Activated T-cell treated with anti-CD3 and anti-CD28 coated beads for 24 hours (primary cell): ENCODE measurements around the gene RPL22L1.
"Not testable (repeated sequence)": the region's sequence is repeated elsewhere in the genome, so short reads cannot be mapped to it uniquely, and the experiment has no call there.

Experiments
- DNase-seq: peaks from one replicate; pipeline ENCODE4 v3.0.0-alpha.2; 2020; ENCODE audit warnings: low read depth

The RPL22L1 gene

DNA sequence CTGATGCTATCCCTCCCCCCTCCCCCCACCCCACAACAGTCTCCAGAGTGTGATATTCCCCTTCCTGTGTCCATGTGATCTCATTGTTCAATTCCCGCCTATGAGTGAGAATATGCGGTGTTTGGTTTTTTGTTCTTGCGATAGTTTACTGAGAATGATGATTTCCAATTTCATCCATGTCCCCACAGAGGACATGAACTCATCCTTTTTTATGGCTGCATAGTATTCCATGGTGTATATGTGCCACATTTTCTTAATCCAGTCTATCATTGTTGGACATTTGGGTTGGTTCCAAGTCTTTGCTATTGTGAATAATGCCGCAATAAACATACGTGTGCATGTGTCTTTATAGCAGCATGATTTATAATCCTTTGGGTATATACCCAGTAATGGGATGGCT lies 8.7 kb upstream of the RPL22L1 start:
- DNase-seq, result not testable (repeated sequence)

DNA sequence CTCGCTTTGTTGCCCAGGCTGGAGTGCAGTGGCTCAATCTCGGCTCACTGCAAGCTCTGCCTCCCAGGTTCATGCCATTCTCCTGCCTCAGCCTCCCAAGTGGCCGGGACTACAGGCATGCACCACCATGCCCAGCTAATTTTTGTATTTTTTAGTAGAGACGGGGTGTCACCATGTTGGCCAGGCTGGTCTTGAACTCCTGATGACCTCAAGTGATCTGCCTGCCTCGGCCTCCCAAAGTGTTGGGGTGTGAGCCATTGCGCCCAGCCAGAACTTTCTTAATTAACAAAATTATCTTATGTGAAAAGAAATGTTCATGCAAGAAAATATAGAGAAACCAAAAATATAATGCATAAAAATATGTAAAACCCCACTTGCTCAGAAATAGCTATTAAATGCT lies 7.3 kb upstream of the RPL22L1 start:
- DNase-seq, result not testable (repeated sequence)

DNA sequence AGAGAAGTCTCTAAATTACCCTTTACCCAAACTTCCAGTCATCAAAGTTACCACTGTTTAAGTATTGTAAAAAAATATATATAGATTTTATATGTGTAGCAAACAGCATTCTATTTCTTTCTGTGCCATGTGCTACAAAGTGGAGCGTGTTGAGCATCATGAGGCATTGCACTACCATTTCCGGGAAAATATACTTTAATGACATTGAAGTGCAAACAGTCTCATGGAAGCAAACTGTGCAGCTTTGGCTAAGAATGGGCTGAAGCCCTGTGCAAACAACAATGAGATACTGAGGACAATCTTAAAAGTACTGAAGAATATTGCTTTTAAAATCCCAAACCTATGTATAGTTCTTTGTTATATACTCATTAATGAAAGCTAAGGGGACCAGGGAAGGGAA lies 6.5 kb upstream of the RPL22L1 start:
- DNase-seq, result no peak

DNA sequence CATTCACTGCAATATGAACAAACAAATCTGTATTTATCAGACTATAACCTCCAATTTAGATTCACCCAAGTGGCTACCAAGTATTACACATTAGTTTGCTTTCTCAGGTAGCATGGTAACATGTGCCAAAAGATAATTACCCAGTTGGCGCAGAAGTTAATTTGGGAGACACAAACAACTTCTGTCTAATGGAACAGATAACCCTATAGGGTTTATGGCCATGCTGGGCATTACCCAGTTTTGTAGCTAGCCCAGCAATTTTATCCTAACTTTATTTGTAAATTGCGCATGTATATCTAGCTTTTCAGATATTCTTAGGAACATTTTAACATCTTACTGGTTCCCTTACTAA lies 780 bp downstream of the RPL22L1 start:
- no peak for DNase-seq

DNA sequence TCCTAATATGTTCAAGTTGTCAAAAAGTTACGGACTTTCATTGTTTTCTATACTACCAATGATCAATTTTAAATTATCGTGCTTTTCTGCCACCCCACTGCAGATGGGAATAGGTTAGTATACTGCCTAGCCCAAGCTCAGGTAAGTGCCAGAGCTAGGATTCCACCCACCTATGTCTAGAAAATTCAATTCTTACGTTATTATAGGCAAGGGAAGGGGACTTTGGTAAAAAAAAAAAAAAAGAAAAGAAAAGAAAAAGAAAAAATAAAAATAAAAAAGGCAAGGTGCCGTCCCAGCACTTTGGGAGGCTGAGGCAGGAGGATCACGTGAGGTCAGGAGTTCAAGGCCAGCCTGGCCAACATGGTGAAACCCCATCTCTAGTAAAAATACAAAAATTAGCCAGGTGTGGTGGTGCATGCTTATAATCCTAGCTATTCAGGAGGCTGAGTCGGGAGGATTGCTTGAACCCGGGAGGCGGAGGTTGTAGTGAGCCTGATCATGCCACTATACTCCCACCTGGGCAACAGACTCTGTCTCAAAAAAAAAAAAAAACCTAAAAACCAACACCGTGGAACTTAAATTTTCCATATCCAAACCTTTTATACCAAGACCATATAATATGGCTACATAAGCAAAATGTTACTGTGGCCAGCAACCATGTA lies 1.3 kb downstream of the RPL22L1 start:
- DNase-seq, result no peak

DNA sequence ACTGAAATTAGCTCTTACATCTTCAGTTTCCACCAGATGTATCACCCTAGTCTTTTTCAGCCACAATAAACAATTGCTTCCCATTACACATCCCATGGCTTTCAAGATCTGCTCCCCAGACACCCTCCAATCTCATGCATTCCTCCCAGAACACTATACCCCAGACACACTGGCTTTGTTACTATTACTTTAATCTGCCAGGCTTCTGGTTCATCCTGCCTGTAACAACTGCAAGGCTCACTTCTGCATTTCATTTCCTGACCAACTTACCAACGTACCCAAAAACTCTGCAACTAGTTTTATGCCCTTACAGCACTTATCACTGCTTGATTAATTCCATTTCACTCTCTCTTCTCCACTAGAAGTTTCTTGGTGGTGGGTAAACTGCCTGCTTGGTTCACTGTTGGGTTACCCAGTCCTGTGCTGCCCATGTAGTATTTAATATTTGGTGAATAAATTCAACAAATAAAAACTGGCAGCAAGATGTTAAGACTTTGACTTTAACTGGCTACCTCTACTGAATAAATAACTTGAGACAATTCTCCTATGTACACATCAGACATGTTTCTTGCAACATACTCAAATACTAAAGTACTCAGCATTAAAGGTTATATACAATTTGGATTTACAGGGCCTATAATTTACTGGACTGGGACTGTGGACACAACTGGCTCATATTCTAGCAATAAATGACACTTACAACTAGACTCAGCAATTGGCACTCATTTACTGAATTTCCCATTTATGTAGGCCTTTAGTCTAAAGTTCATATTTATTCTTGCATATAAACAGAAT lies 2.7 kb downstream of the RPL22L1 start:
- DNase-seq, result no peak

DNA sequence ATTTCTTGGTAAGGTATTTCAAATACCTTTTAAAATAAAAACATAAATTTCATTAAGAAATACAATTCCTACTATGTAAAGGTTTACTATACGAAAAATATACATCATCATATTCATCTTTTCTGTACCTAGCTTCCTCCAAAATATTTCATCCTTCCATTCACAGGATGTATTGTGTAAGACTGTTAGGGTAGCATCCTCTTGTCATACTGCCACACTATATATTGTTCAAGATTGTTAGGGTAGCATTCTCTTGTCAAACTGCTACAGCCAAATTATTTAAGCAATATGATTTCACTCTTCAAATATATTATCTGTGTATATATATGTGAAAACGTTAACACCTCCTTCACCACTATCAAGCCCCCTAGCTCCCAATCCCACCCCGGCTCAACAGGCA lies 3.5 kb downstream of the RPL22L1 start:
- DNase-seq, result no peak

DNA sequence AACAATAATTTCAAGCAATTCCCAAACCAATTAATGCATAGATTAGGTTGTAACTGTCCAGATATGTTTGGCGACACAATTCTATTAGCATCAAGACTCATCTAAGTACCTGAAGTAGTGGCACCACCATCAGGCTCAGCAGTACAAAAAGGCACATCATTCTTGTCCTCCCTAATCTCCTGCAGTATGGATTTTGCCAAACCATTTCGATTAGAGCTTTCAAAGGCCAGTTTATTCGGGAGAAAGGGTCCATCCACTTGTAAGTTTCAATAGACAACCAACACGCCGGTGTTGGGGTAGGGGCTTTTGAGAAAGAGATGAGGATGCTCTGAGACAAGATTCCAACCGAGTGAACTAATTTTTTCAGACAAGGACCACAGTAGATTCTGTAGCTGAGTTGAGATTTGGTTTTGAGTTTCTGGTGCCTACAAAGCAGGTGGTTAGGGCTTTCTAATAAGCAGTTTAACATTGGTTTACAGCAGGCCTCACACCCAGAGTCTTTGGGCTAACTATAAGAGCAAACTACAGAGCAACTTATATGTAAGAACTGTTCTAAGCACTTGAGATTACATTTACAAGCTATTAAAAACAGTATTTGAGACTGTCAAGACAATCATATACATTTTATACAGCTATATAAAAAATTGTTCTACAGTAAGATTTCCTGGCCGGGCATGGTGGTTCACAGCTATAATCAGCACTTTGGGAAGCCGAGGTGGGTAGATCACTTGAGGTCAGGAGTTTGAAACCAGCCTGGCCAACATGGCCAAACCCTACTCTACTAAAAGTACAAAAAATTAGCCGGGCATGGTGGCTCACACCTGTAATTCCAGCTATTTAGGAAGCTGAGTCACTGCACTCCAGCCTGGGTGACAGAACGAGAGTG lies 4.5 kb downstream of the RPL22L1 start:
- no peak for DNase-seq

DNA sequence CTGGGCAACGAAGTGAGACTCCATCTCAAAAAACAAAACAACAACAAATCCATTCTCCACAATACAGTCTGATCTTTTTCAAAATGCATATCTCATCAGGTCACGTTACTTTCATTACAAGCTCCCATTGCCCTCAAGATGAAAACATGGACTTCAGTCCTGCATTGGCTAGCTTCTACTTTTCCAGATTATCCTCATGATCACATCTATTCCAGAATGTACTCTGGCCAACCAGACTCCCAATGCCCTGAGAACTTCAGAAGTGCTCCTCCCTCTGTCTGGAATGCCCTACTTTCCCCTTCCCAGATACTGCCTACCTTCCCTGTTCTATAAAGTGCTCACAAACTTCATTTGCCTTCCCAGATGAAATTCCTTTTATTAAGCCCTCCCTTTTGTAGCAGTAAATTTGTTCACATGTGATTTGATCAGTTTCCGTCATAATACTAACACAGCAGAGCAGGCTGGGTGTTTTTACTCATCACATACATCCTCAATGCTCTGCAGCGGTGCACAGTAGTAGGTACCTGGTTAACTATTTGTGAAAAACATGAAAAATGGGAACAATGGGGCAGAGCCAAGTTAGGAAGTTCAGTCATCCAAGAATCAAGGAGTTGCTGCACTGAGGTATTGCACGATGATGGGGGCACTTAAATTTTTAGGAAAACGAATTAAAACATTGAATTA lies 5.3 kb downstream of the RPL22L1 start:
- no peak for DNase-seq

DNA sequence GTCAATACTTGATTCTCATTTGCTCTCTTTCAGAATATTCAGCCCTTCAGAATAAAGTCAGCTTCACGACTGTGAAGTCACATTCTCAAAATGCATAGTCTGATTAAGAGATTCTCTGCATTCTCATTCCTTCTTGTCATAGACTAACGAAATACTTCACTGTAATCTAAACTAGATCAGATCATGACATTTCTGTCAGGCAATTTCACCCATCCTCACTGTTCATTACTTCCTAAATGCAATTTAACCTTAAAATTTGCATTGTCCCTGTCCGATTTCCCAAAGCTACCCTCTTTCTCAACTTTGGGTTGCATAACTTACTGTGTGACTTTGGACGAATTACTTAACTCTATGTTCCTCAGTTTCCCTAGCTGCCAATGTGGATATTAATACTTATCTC lies 6.2 kb downstream of the RPL22L1 start:
- no peak for DNase-seq

DNA sequence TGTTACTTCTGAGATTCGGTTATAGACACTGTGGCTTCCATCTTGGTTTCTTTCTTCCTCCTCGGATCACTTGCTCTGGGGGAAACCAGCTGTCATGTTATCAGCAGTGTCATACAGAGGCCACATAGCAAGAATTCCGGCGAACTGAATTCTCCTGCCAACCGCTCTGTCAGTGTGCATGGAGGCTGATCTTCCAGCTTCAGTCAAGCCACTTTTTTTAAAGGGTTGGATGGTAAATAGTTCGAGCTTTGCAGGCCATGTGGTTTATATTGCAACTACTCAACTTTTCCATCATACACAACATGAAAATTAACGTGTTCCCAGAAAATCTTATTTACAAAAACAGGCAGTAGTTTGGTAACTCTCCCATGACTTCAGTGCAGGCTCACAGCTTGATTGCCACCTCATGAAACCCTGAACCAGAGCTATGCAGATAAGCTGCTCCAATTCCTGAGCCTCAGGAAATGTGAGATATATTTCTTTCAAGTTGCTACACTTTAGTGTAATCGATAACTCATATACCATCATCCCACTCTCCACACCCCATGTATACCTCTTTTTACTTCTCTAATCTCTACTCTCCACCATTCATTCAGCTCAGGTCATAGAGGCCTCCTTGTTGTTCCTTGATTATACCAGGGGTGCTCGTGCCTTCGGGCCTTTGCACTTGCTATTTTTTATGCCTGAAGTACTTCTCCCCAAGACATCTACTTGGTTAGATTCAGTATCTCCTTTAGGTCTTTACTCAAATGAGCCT lies 7.2 kb downstream of the RPL22L1 start:
- no peak for DNase-seq

DNA sequence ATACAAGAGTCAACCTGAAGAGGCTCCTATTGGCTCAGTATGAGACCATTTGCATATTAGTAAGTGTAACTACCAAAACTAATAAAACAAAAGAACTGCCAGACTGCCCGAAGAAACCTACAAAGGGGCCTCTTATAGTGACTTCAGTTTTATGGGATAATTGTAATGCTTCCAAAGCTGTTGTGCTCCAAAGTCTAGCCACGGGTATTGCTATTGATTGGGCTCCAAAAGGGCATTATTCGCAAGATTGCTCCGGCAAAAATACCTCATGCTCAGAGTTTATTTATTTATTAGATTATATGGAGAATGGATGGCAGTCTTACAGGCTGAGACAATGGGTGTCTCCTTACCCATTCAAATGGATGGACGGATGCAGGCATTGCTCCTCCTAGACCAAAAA lies 11.4 kb downstream of the RPL22L1 start:
- DNase-seq, result no peak

DNA sequence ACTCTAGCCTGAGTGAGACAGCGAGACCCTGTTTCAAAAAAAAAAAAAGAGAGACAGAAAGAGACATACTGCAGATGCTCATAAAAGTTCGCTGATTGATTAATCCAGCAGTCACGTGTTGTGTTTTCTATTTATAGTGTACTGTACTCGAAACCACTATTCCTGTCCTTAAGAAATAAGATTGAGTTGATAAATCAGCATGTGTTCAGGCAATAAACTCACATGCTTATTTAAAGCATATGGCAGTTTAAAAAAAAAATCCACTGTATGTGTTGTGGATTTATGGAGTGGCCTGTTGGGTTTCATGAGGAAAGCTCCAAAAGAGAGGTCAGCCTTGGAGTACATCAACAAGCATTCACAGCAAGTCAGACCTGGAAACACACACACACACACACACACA lies 17.7 kb downstream of the RPL22L1 start:
- DNase-seq, result no peak

DNA sequence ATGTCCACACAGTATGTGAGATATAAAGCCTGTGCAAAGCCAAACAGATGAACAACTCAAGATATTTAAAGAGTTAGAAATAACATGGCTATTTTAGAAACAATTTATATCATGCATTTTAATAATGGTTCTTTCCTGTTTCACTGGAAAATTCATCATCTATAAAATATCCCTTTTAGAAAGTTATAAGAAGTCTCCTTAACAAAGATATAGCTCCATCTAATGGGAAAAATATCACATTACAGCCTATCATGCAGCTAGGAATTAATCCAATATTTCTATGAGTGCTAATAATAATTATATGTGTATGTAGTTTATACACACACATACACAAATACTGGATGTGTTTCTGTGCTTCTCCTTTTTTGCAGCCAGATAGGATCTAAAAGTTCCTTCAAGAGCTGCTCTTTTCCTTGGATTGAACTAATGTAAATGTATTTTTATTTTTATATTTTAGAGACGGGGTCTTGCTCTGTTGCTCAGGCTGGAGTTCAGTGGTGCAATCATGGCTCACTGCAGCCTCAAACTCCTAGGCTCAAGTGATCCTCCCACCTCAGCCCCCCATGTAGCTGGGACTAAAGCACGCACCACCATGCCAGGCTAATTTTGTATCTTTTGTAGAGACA lies 21.6 kb downstream of the RPL22L1 start:
- no peak for DNase-seq

DNA sequence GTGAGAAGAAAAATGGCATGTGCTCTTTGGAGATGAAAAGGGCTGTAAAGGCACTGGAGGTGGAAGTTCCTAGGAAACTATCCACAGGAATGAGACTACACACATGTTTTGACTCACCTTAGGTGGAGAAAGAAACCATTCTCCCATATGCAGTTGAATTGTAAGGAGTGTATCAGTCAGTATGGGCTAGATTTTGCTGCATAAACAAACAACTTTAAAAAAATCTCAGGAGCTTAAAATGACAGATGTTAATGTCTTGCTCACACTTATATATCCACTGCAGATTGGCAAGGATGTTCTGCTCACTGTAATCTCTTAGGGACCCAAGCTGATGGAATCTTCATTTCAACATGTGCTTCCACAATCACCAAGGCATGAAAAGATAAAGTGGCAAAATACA lies 25.6 kb downstream of the RPL22L1 start:
- DNase-seq, result no peak

DNA sequence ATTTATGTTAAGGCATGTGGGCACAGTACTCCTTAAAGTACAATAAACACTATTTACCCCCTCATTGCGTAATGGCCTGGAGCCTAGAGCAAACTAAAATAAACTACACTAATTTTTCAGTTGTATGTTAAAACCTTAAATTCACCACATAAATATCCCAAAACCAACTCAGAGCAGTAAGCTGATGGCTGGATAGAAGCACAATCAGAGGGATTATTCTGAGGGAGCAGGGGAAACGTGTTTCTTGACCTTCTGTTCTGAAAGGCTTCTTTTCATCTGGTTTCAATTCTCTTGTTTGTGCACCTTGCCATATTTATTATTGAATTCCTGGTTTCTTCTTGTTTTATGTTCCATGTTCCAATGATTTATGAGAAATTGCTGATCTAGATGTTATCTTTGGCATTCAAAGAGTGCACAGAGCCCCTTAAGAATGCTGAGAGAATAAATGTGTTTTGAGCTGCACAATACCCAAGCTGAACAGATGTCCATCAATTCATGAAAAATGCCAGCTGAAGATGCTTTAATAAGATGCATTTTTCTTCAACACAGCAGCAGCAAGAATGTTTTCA lies 29.6 kb downstream of the RPL22L1 start:
- DNase-seq, result no peak

DNA sequence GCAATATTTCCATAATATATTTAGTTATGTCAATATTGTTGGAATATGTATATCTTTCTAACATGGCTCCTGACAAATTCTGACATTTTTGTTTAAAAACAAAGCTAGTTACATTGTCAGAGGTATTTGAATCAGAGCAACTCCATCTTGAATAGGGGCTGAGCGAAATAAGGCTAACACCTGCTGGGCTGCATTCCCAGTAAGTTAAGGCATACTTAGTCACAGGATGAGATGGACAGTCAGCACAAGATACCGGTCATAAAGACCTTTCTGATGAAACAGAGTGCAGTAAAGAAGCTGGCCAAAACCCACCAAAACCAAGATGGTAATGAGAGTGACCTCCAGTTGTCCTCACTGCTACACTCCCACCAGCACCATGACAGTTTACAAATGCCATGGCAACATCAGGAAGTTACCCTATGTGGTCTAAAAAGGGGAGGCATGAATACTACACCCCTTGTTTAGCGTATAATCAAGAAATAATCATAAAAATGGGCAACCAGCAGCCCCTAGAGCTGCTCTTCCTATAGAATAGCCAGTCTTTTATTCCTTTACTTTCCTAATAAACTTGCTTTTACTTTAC lies 30.4 kb downstream of the RPL22L1 start:
- DNase-seq, result no peak

DNA sequence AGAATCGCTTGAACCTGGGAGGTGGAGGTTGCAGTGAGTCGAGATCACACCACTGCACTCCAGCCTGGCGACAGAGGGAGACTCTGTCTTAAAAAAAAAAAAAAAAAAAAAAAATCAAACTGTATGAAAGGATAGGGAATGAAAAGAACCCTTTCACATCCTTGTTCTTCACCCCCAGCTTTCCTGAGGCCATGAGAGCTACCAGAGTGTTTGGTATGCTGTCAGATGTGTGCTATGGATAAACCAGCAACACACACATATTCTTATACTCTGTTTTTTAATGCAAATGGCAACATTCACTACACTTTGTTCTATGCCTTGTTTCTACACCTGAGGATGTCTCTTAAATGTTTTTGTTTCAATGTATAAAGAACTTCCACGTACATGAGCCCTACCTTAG lies 33.5 kb downstream of the RPL22L1 start:
- DNase-seq, result no peak

DNA sequence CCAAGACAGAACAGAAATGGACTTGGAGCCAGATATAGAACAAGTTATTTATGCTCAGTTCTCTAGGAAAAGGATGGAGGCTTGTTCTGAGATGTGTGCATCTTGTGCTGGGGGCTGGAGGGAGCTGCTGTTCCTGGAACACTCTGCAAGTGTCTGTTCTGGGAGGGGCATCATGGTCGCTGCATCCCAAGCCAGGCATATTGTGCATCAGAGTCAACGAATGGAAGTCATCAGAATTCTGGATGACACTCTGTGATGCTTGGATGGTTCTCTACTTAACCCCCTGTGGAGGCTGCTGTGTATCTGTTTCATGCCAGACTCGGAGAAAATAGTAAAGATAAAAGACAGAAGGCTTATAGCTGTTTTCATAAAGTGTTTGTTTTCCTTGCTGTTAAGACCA lies 34.7 kb downstream of the RPL22L1 start:
- DNase-seq, result no peak

DNA sequence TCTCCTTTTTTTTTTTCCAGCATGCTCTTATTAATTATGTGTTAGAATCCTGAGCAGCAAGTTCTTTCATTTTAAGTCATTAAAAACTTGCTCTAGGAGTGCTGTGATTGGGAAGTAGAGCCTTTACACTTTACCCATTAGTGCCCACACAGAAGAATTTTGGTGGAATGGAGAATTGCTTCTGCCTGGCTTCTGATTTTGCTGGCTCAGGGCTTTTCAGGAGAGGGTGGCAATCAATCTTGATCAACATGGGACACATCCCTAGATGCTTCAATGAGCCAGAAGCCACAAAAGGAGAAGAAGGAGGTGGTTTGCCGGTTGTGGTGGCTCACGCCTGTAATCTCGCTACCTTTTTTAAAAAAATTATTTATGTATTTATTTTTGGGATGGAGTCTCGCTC lies 39.4 kb downstream of the RPL22L1 start:
- no peak for DNase-seq
